ENCODE results near the gene BTBD8.

The BTBD8 gene

DNA sequence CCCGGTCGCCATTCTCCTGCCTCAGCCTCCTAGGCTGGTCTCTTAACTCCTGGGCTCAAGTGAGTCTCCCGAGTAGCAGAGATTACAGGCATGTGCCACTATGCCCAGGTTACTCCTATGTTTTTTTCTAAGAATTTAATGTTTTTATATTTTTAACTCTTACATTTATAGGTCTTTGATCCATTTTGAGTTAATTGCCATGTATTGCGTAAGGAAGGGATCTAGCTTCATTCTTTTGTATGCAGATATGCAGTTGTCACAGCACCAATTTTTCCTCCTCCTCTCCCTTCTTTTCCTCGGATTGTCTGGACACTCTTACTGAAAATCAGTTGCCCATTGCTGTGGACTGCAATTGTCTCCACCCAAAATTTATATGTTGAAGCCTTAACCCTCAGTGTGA lies 11.5 kb downstream of the BTBD8 start:
- DNase-seq (ENCODE audit: low read depth in 2 of 2) = no peak

DNA sequence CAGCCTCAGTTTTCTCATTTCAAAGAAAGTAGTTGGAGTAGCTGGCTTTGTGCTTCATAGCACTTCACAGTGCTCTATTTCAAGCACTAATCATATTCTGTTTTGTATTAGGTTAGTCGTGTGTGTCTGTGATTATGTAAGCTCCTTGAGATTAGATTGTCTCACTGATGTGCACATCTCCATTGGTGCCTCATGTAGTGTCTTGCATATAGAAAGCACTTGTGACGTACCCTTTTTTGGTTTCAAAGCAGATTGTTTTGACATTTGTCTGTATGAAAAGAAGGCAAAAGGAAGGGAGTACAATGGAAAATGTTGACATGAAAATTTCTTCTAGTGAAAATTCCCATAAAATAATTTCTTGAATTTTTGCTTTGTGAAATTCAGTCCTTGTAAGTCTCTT lies 13.9 kb downstream of the BTBD8 start:
- DNase-seq (ENCODE audit: low read depth in 2 of 2) = no peak

GRCh38 chr1:92094595-92094994 lies 14.4 kb downstream of the BTBD8 start:
- DNase-seq (ENCODE audit: low read depth in 2 of 2) = no peak

DNA sequence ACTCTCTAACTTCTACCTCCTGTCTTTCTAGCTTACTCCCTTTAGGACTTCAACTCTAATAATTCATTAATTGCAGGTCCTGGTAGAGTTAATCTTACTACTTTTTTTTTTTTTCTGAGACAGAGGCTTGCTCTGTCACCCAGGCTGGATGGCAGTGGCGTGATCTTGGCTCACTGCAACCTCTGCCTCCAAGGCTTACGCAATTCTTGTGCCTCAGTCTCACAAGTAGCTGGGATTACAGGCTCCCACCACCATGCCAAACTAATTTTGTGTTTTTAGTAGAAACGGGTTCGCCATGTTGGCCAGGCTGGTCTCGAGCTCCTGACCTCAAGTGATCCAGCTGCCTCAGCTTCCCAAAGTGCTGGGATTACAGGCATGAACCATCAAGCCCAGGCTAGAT lies 15.7 kb downstream of the BTBD8 start:
- DNase-seq (ENCODE audit: low read depth in 2 of 2) = no peak

DNA sequence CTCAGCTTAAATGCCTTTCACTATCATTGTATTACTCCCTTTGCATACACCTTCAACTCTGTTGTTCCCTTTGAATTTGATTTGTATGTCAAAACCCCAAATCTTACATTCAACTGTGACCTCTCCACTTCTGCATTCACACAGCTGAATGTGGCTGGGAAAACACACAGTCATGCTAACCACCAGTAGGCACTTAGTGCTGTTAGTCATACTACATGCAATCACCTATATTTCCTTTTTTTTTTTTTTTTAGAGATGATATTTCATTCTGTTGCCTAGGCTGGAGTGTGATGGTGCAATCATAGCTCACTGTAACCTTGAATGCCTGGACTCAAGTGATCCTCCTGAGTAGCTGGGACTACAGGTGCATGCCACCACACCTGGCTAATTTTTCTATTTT lies 16.2 kb downstream of the BTBD8 start:
- DNase-seq (ENCODE audit: low read depth in 2 of 2) = no peak

- DNase-seq (ENCODE audit: low read depth in 2 of 2) = no peak
Observed at GRCh38 chr1:92105546-92106081, 25.5 kb downstream of the BTBD8 start.

- DNase-seq (ENCODE audit: low read depth in 2 of 2) = no peak
Observed at GRCh38 chr1:92108631-92109030, 28.5 kb downstream of the BTBD8 start.

- DNase-seq (ENCODE audit: low read depth in 2 of 2) = no peak
Observed at GRCh38 chr1:92117526-92117925, 37.4 kb downstream of the BTBD8 start.

DNA sequence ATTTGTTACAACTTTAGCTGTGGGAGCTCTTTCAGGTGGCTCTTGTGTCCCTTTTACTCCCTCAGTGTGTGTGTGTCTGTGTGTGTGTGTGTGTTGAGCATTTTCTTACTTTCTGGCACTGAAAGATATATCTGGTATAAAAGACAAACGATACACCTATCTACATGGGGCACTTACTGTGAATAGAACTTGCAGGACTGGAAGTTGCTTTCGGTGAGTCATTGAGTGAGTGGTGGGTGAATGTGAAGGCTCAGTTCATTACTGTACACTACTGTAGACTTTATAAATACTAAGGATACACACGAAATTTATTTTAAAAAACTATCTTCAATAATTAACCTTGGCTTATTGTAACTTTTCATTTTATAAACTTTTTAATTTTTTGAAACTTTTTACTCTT lies 38.7 kb downstream of the BTBD8 start:
- DNase-seq (ENCODE audit: low read depth in 2 of 2) = no peak

GRCh38 chr1:92123868-92124267 lies 43.7 kb downstream of the BTBD8 start:
- DNase-seq (ENCODE audit: low read depth in 2 of 2) = no peak

DNA sequence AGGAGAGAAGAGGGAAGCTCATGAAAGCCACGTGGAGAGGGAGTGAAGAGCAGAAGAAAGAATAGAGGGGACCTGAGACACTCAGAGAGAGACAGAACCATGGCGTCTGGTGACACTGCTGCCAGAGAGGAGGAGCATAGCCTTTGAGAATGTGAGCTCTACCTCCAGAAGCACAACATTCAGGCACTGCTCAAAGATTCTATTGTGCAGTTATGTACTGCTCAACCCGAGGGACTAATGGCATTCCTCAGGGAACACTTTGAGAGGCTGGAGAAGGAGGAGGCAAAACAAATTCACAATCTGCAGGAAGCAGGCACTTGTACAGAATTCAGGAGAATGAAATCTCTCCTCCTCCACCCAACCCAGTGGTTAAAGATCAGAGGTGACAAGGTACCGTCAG lies 45.1 kb downstream of the BTBD8 start:
- DNase-seq (ENCODE audit: low read depth in 2 of 2) = no peak

DNA sequence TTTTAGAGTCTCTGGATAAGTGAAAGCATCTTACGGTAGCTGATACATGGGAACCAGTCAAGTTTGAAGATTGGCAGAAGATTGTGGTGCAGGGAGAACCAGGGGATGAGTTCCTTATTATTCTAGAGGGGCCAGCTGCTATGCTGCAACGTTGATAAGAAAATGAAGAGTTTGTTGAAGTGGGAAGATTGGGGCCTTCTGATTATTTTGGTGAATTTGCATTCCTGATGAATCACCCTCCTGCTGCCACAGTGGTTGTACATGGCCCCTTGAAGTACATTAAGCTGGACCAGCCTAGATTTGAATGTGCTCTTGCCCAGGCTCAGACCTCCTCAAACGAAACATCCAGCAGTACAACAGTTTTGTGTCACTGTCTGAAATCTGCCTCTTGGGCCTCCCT lies 45.9 kb downstream of the BTBD8 start:
- DNase-seq (ENCODE audit: low read depth in 2 of 2) = no peak

DNA sequence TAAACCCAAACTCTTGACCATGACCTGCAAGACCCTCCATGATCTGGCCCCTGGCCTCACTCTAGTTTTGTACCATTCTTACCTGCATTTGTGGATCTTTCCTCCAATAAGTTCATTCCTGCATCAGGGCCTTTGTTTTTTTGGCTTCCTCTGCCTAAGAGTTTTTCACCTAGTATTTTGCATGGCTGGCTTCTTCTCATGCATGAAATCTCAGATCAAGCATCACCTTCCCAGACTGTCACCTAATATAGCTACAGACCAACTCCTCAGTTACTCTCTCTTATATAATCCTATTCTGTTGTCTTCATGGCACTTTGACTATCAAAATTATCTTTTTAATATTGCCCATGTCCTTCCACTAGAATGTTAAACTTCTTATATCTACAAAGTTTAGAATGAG lies 54.2 kb downstream of the BTBD8 start:
- DNase-seq (ENCODE audit: low read depth in 2 of 2) = no peak

DNA sequence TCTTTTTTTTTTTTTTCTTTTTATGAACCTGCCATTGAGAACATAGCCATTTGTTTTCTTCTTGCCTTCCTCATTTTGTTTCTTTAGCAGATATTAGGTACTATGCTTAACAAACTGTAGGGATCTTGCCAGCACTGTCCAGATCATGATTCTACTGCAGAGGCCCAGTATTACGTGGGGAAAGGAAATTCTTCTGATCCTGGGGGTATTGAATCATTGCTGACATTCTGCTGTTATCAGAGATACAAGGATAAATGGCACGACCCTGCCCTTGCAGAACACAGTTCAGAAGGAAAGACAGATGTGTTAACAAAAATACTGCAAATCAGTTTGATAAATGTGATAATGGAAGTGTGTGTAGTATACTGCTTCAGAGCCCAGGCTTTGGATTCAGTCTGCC lies 56.2 kb downstream of the BTBD8 start:
- no peak for DNase-seq (ENCODE audit: low read depth in 2 of 2)

DNA sequence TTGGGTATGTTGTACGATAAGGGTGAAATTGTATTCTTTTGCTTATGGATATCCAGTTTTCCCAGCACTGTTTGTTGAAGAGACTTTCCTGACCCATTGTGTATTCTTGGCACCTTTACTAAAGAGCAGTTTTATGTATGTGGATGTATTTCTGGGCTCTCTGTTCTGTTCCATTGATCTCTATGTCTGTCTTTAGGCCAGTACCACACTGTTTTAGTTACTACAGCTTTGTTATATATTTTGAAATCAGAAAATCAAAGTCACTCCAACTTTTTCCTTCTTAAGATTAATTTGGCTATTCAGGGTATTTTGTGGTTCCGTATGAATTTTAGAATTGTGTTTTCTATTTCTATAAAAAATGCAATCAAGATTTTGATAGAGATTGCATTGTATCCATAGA lies 74.8 kb downstream of the BTBD8 start:
- no peak for DNase-seq (ENCODE audit: low read depth in 2 of 2)

- DNase-seq (ENCODE audit: low read depth in 2 of 2) = no peak
Observed at GRCh38 chr1:92159593-92159992, 79.4 kb downstream of the BTBD8 start.

GRCh38 chr1:92165389-92165788 lies 85.2 kb downstream of the BTBD8 start:
- DNase-seq (ENCODE audit: low read depth in 2 of 2) = no peak

GRCh38 chr1:92167151-92167550 lies 87.0 kb downstream of the BTBD8 start:
- no peak for DNase-seq (ENCODE audit: low read depth in 2 of 2)

DNA sequence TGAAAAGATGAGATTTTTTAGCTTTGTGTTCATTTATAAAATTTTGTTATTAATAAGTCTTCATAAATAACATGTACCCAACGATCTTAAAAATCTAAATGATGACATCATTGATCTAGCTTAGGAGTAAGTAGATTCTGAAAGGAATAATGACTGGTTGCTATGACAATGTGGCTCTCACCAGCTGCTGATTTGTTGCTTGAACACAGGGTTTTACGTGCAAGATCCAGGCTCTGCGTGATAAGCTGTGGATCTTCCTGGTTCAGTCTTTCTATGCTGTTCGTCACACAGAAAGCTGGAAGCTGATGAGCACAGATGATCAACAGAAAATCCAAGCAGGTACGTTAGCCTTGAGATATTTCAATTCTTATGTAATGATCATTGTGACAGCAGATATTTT lies 88.5 kb downstream of the BTBD8 start:
- DNase-seq (ENCODE audit: low read depth in 2 of 2) = no peak

DNA sequence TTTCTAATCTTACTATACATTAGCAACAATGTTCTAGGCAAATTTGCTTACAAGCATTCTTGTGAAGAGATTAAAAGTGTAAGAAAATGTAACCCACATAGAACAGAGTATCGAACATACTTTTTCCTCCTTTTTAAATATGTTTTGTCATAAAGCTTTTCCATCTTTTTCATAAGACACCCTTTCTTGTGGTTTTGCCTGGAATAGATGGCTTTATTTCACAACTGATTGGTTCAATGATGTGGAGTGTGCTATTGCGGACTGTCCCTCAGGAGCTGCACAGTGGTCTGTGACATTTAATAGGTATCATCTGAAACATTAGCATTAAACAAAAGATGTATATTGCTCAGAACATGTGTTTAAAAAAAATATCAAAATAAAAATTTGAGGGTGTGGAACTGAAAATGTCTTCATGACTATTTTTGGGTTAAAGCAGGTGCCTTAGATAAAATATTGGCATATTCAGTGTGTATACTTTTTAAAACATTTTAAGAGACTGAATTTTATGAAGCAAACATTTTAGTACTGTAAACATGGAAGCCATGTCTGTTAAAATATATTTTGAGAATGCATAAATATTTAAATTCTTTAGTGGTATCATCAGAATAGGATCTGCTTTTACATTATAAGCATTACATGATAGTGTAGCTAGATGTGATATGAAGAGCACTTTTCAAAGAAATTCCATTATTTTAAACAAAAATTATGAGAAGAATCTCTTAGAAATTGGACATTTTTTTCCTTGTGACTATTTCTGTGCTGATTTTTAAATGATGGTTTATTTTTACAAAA lies 89.3 kb downstream of the BTBD8 start:
- DNase-seq (ENCODE audit: low read depth in 2 of 2) = no peak

DNA sequence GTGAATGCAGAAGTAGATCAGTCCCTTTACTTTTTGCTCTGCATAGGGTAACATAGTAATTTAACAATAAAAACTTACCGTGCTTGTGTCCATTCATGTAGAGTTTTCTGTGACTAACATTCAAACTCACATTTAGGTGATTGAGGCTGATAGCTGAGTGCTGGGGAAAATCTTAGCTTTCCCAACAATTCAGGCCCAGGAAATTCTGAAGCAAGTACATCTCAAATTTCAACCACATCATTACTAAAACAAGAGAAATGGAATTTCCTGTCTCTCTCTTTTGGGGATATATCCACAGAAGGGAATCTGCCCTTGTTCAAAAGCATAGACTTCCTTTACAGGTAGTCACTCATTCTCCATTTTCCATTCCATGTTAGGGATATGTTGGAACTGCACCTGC lies 104.5 kb downstream of the BTBD8 start:
- no peak for DNase-seq (ENCODE audit: low read depth in 2 of 2)

DNA sequence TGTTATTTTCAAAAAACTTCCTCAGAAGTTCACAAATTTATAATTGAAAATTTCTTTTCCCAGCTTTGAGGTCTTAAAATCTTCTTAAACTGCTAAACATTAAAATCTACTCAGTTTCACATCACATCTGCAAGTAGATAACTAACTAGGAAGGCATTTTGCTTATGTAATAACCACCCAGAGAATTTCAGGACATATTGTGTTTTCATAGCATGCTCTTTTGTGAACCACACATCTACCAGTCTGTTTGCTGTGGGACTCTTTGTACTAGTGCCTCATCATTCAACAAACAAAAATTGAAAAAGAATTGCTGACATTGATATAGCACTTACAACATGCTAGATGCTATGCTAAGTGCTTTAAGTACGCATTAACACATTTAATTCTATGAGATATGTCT lies 105.9 kb downstream of the BTBD8 start:
- DNase-seq (ENCODE audit: low read depth in 2 of 2) = no peak

GRCh38 chr1:92188436-92189255 lies 108.5 kb downstream of the BTBD8 start:
- no peak for DNase-seq (ENCODE audit: low read depth in 2 of 2)
